Keratinocyte (primary cell): ENCODE data around the gene CRK. TPM values are rescaled to one million over a fixed set of nuclear protein-coding genes. Genes with fewer than 3 reads are reported as not detected.

Source experiments
- DNase-seq: peaks from one replicate; pipeline ENCODE4 v3.0.0-alpha.2; 2011; ENCODE audit warnings: low read depth, missing footprints, low spot score
- FAIRE-seq: peaks from 2 replicates; lab custom pipeline; 2011; peaks lifted over from hg19 to GRCh38; lab: Jason Lieb, UNC
- H2AFZ ChIP-seq: 2 replicates; pipeline ENCODE4 v1.6.0; 2012; ENCODE audit warnings: low read length, control low read depth, inconsistent platforms; ENCODE audit not compliant: control insufficient read depth
- H3K27ac ChIP-seq: 2 replicates; pipeline ENCODE4 v1.5.1; 2011; ENCODE audit warnings: low read length; ENCODE audit not compliant: control insufficient read depth, insufficient read depth
- H3K27me3 ChIP-seq: 3 replicates; pipeline ENCODE4 v1.6.0; 2011; ENCODE audit warnings: low read length; ENCODE audit not compliant: control insufficient read depth, insufficient read depth; ENCODE audit errors: extremely low read depth
- H3K36me3 ChIP-seq, 2 experiments: 2 replicates in 1 of 2; 3 replicates in 1 of 2; pipeline ENCODE4 v1.5.1; 2011; ENCODE audit warnings: low read length in 2 of 2, mild to moderate bottlenecking in 1 of 2; ENCODE audit not compliant: control insufficient read depth in 2 of 2, insufficient read depth in 2 of 2; ENCODE audit errors: extremely low read depth in 1 of 2
- H3K4me1 ChIP-seq: 3 replicates; pipeline ENCODE4 v1.5.1; 2011; ENCODE audit warnings: low read length; ENCODE audit not compliant: control insufficient read depth, insufficient read depth; ENCODE audit errors: extremely low read depth
- H3K4me2 ChIP-seq: 3 replicates; pipeline ENCODE4 v1.6.0; 2011; ENCODE audit warnings: low read depth, low read length; ENCODE audit not compliant: control insufficient read depth, insufficient read depth; ENCODE audit errors: extremely low read depth
- H3K4me3 ChIP-seq, 3 experiments: fragments of 200-600 bp in 1 of 3; sonication (generic) in 1 of 3; 2 replicates in 2 of 3; 3 replicates in 1 of 3; pipeline ENCODE4 v1.5.1; 2011 to 2016; ENCODE audit warnings: low read length in 3 of 3, mild to moderate bottlenecking in 3 of 3, control low read depth in 2 of 3, inconsistent platforms in 1 of 3, low read depth in 1 of 3, mixed read lengths in 1 of 3, mixed run types in 1 of 3, moderate library complexity in 1 of 3; ENCODE audit not compliant: control insufficient read depth in 2 of 3, insufficient read depth in 2 of 3; ENCODE audit errors: extremely low read depth in 1 of 3
- H3K79me2 ChIP-seq: 2 replicates; pipeline ENCODE4 v1.6.0; 2012; ENCODE audit warnings: low read length; ENCODE audit not compliant: control insufficient read depth, insufficient read depth
- H3K9ac ChIP-seq: 3 replicates; pipeline ENCODE4 v1.6.0; 2011; ENCODE audit warnings: low read length; ENCODE audit not compliant: control insufficient read depth, insufficient read depth; ENCODE audit errors: extremely low read depth
- H3K9me1 ChIP-seq: 3 replicates; pipeline ENCODE4 v1.6.0; 2011; ENCODE audit warnings: low read length; ENCODE audit not compliant: control insufficient read depth, insufficient read depth; ENCODE audit errors: extremely low read depth
- H3K9me3 ChIP-seq: 2 replicates; pipeline ENCODE4 v1.5.1; 2012; ENCODE audit warnings: low read depth, low read length; ENCODE audit not compliant: control insufficient read depth
- H4K20me1 ChIP-seq: 3 replicates; pipeline ENCODE4 v1.6.0; 2011; ENCODE audit warnings: low read length; ENCODE audit not compliant: control insufficient read depth, insufficient read depth; ENCODE audit errors: extremely low read depth
- EZH2 ChIP-seq: IDR thresholded peaks from one replicate; pipeline ENCODE4 v1.6.1; 2012; ENCODE audit warnings: inconsistent platforms, mild to moderate bottlenecking, low read length, moderate library complexity
- dilution Hi-C: fragments of 300-500 bp; cut with MboI; formaldehyde crosslinking; loops from one replicate; pipeline ENCODE4 v1.7.0; 2020; ENCODE audit warnings: low sequenced_read_pairs; ENCODE audit not compliant: extremely low pct_ligation_motif_present
- polyA plus RNA-seq, 5 experiments: library from polyadenylated mRNA; depleted of rRNA in 3 of 5; stranded (reverse) in 3 of 5; stranded (forward) in 1 of 5; unstranded in 1 of 5; fragments of >200 nt; gene quantifications; 1 replicate in 1 of 5; 2 replicates in 3 of 5; 3 replicates in 1 of 5; pipeline versions ENCODE4 v1.2.1 to v1.2.3, GENCODE V29; 2011 to 2012; ENCODE audit warnings: missing spikeins in 2 of 5, low read depth in 1 of 5, low replicate concordance in 1 of 5
- TF ChIP-seq, protein P1 (sequence below), 3 experiments: IDR thresholded peaks in 1 of 3; conservative IDR thresholded peaks in 1 of 3; optimal IDR thresholded peaks in 1 of 3; 2 replicates in 2 of 3; 3 replicates in 1 of 3; pipeline versions ENCODE3 to v1.5.1; 2011; ENCODE audit warnings: low read length in 3 of 3, mild to moderate bottlenecking in 3 of 3, moderate library complexity in 2 of 3, control low read depth in 1 of 3, inconsistent platforms in 1 of 3; ENCODE audit not compliant: insufficient read depth in 2 of 3; ENCODE audit errors: extremely low read depth in 1 of 3

CRK gene
- polyA plus RNA-seq, 1 donor (not counting 4 experiments of a cell fraction or from before 2014, with no cell fraction given) = 127 TPM

DNA sequence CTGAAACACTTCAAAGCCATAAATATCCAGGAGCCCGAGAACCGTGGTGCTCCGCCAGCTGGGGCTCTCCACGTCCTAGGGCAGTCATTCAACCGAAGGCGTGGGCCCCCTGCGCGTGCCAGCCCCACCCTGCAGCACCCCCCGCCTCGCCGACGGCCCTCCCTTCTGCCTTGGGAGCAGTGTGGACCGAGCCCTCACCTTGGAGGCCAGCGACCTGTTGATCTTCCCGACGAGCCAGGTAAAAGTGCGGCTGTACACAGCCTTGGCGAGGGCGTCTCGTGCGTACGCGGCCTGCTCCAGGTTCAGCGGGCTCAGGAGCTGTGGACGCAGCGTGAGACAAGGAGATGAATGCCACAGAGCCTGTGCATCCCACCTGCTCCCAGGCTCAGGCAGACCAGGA lies 22.4 kb upstream of the CRK start:
- no peaks in the 10 kb centered on the region for H3K9me3 ChIP-seq
- TF ChIP-seq, protein P1, sequence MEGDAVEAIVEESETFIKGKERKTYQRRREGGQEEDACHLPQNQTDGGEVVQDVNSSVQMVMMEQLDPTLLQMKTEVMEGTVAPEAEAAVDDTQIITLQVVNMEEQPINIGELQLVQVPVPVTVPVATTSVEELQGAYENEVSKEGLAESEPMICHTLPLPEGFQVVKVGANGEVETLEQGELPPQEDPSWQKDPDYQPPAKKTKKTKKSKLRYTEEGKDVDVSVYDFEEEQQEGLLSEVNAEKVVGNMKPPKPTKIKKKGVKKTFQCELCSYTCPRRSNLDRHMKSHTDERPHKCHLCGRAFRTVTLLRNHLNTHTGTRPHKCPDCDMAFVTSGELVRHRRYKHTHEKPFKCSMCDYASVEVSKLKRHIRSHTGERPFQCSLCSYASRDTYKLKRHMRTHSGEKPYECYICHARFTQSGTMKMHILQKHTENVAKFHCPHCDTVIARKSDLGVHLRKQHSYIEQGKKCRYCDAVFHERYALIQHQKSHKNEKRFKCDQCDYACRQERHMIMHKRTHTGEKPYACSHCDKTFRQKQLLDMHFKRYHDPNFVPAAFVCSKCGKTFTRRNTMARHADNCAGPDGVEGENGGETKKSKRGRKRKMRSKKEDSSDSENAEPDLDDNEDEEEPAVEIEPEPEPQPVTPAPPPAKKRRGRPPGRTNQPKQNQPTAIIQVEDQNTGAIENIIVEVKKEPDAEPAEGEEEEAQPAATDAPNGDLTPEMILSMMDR (optimal IDR thresholded peaks at IDR 0.05 in 1 of 3, IDR thresholded peaks at IDR 0.05 in 1 of 3, conservative IDR thresholded peaks at IDR 0.05 in 1 of 3; ENCODE audit: extremely low read depth in 1 of 3, insufficient read depth in 2 of 3, low read length in 3 of 3) = no peak
- TF ChIP-seq EZH2 = no peak
- no peak overlapping the region for H2AFZ ChIP-seq
- DNase-seq (no peak), FAIRE-seq (no peak)
- H3K4me1 ChIP-seq = no peaks in the 10 kb centered on the region
- H3K36me3 ChIP-seq = peaks cover 32 to 36% of the 10 kb centered on the region in 2 experiments
- H3K79me2 ChIP-seq = peaks cover 2% of the 10 kb centered on the region
- H3K9ac ChIP-seq = no peak overlapping the region
- H3K4me2 ChIP-seq = no peak overlapping the region
- no peaks in the 10 kb centered on the region for H4K20me1 ChIP-seq
- dilution Hi-C loops = no loop called here
- H3K9me1 ChIP-seq = no peaks in the 10 kb centered on the region
- H3K27me3 ChIP-seq = no peaks in the 10 kb centered on the region
- no peak overlapping the region for H3K27ac ChIP-seq
- no peak overlapping the region for H3K4me3 ChIP-seq

DNA sequence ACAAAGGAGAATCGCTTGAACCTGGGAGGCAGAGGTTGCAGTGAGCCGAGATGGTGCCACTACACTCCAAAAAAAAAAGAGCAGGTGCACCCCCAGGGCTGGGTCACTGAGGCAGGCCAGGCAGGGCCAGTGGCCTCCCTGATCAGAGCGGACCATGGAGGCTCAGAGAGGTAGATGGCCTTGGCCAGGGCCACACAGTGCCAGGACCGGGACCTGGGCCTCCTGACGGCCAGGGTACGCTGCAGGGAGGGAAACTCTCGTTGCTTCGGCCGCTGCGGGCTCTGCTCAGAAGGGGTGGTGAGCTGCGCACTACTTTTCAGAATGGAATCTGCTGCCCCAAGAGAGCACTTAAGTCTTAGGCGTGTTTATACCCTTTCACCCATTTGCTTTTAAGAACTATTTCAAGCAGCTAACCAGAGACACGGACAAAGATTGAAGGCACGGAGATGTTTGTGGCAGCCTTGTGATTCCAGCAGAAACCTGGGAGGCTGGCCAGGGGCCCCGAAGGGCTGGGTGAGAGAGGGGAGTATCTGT lies 19.4 kb upstream of the CRK start:
- Histone ChIP-seq H2AFZ (no peak overlapping the region), H3K36me3 (peaks cover 33 to 38% of the 10 kb centered on the region in 2 experiments), H3K27ac (no peak overlapping the region), H3K4me1 (no peaks in the 10 kb centered on the region), H4K20me1 (no peaks in the 10 kb centered on the region), H3K9me1 (no peaks in the 10 kb centered on the region), H3K4me3 (no peak overlapping the region), H3K4me2 (no peak overlapping the region), H3K79me2 (no peaks in the 10 kb centered on the region), H3K9me3 (no peaks in the 10 kb centered on the region), H3K9ac (no peak overlapping the region), H3K27me3 (no peaks in the 10 kb centered on the region)
- no peak for DNase-seq
- TF ChIP-seq EZH2 = no peak
- TF ChIP-seq, protein P1 (optimal IDR thresholded peaks at IDR 0.05 in 1 of 3, IDR thresholded peaks at IDR 0.05 in 1 of 3, conservative IDR thresholded peaks at IDR 0.05 in 1 of 3; ENCODE audit: extremely low read depth in 1 of 3, insufficient read depth in 2 of 3, low read length in 3 of 3) = no peak
- FAIRE-seq = no peak
- dilution Hi-C loops = no loop called here
